Stimulated activated CD4-positive, alpha-beta T cell treated with anti-CD3 and anti-CD28 coated beads, Interleukin-4, amount 100 ng/mL, for 1 hour (primary cell): ENCODE results near the gene AMPH.
"Not testable (repeated sequence)": the region's sequence is repeated elsewhere in the genome, so short reads cannot be mapped to it uniquely, and the experiment has no call there.

Source experiments
- DNase-seq: peaks from one replicate; pipeline ENCODE4 v3.0.0-alpha.2; 2020

The AMPH gene

GRCh38 chr7:38452681-38453108, 178.5 kb downstream of the AMPH start:
- DNase-seq, result no peak

GRCh38 chr7:38451840-38452239, 179.3 kb downstream of the AMPH start:
- no peak for DNase-seq

- DNase-seq, result no peak
Observed at GRCh38 chr7:38448584-38449234, 182.5 kb downstream of the AMPH start.

GRCh38 chr7:38448054-38448453, 183.1 kb downstream of the AMPH start:
- DNase-seq, result no peak

GRCh38 chr7:38438970-38439369, 192.2 kb downstream of the AMPH start:
- no peak for DNase-seq

GRCh38 chr7:38432671-38433070, 198.5 kb downstream of the AMPH start:
- no peak for DNase-seq

GRCh38 chr7:38432080-38432479, 199.1 kb downstream of the AMPH start:
- DNase-seq, result no peak

- DNase-seq, result no peak
Observed at GRCh38 chr7:38429057-38429456, 202.1 kb downstream of the AMPH start.

GRCh38 chr7:38428041-38428440, 203.1 kb downstream of the AMPH start:
- DNase-seq, result no peak

- DNase-seq, result no peak
Observed at GRCh38 chr7:38427279-38427955, 203.8 kb downstream of the AMPH start.

- DNase-seq, result no peak
Observed at GRCh38 chr7:38425509-38425908, 205.7 kb downstream of the AMPH start.

GRCh38 chr7:38424750-38425463, 206.3 kb downstream of the AMPH start:
- DNase-seq, result no peak

- DNase-seq, result no peak
Observed at GRCh38 chr7:38413784-38414183, 217.4 kb downstream of the AMPH start.

- DNase-seq, result no peak
Observed at GRCh38 chr7:38411404-38411803, 219.8 kb downstream of the AMPH start.

GRCh38 chr7:38410056-38410455, 221.1 kb downstream of the AMPH start:
- no peak for DNase-seq

GRCh38 chr7:38409531-38409930, 221.6 kb downstream of the AMPH start:
- DNase-seq, result no peak

GRCh38 chr7:38398725-38399321, 232.3 kb downstream of the AMPH start:
- peak; percentile 62 for DNase-seq

- DNase-seq, result no peak
Observed at GRCh38 chr7:38396852-38397251, 234.3 kb downstream of the AMPH start.

GRCh38 chr7:38395921-38396552, 235.1 kb downstream of the AMPH start:
- not testable (repeated sequence) for DNase-seq

- no peak for DNase-seq
Observed at GRCh38 chr7:38394660-38395059, 236.5 kb downstream of the AMPH start.

- DNase-seq, result no peak
Observed at GRCh38 chr7:38393874-38394273, 237.3 kb downstream of the AMPH start.

- DNase-seq, result no peak
Observed at GRCh38 chr7:38391751-38392150, 239.4 kb downstream of the AMPH start.

GRCh38 chr7:38385682-38386081, 245.5 kb downstream of the AMPH start:
- DNase-seq, result no peak
